HEK293T (cell line): Measurements from ENCODE around the gene CD320.

ENCODE experiments used
- L3MBTL2 ChIP-seq: fragments of 450-650 bp; conservative IDR thresholded peaks from 2 replicates; pipeline ENCODE4 v1.6.1; 2016; ENCODE audit warnings: mild to moderate bottlenecking
- NFRKB ChIP-seq: fragments of 450-650 bp; IDR thresholded peaks from 2 replicates; pipeline ENCODE4 v1.6.1; 2016; ENCODE audit warnings: mild to moderate bottlenecking, moderate library complexity

DNA sequence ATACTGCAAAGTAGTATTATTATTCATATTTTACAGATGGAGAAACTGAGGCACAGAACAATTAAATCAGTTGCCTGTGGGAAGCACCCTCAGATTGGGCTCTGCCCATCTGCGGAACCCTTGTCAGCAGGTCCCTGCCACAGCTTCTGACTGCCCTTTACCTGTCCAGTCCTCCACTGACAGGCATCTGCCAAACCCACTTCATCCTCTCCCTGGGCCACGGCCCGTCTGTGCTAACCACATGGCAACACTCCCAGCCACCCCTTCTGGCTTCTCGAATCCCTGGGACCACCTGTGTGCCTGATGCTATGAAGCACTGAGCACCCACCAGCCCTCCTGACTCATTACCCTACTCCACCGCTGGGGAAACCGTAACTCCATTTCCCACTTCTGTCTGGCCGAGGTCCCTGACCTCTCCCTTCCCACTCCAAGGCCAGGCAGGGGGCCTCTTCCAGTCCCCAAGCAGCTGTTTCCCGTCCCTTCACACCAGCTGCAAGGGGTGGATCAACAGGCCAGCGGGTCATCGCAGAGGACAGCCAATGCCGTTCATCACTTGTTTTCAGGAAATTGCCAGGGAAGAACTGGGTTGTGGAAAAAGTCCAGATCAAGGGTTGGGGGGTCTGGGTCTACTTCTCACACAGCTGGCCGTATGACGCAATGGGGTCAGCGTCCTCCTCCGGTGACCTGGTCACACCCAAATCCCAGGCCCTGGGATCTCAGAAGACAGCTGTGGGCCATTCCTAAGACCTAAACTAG, 32.4 kb upstream of the CD320 start:
- no peak for TF ChIP-seq L3MBTL2
- TF ChIP-seq NFRKB: no peak
